GM12801 (cell line): ENCODE measurements around the gene ORC5.

ENCODE experiments used
- TF ChIP-seq, protein P1 (sequence below): IDR thresholded peaks from one replicate; pipeline ENCODE4 v1.5.1; 2011; ENCODE audit warnings: control low read depth; ENCODE audit not compliant: insufficient read length; ENCODE audit errors: extremely low read depth

Gene ORC5

DNA sequence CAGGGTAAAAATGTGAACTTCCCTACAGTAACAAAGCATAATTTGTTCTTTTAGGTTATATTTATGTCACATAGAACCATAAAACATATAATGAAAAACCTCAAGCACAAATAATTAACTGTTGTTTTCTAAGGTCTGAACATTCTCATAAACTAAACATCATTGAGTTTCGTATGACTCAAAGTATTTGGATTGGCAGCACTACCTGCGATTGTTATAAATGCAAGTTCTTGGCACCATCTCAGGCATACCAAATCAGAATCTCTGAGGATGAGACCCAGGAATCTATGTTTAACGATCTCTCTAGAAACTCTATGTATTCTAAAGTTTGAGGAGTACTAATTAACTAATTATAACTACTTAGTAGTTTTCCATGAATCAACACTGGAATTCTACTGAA is 22.5 kb downstream of the ORC5 start:
- TF ChIP-seq, protein P1, sequence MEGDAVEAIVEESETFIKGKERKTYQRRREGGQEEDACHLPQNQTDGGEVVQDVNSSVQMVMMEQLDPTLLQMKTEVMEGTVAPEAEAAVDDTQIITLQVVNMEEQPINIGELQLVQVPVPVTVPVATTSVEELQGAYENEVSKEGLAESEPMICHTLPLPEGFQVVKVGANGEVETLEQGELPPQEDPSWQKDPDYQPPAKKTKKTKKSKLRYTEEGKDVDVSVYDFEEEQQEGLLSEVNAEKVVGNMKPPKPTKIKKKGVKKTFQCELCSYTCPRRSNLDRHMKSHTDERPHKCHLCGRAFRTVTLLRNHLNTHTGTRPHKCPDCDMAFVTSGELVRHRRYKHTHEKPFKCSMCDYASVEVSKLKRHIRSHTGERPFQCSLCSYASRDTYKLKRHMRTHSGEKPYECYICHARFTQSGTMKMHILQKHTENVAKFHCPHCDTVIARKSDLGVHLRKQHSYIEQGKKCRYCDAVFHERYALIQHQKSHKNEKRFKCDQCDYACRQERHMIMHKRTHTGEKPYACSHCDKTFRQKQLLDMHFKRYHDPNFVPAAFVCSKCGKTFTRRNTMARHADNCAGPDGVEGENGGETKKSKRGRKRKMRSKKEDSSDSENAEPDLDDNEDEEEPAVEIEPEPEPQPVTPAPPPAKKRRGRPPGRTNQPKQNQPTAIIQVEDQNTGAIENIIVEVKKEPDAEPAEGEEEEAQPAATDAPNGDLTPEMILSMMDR = no peak

DNA sequence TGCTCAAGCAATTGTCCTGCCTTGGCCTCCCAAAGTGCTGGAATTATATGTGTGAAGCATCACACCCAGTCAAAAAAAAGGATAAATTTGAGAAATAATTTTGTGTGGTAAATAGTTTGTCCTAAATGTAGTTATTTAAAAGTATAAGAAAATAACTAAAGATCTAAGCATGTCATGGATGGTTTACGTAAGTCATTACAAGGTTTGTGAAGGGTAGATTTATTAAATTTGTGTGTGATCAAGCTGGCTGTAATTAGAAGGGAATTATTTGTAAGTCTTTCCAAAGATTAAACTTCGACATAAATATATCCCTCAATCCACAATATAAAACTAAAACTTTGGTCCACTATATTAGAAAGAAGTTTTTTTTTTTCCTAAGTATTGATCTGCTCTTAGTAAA is 28.6 kb downstream of the ORC5 start:
- TF ChIP-seq, protein P1 = no peak

DNA sequence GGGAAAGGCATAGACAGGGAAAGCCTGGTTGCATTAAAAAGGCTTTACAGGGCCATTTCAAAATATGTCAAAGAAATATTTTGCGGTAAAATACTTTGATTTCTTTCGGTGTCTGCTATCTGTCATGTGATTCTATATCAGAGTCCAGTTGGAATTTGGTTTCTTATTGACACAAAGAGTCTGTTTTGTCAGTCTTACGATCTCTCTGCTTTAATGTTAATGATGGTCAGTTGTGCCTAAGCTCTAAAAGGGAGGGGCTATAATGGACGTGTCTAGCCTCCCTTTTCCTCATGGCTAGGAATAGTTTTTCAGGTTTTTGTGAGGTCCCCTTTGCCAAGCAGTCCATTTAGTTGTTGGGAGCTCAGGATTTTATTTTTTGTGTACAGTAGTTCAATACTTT is 31.5 kb downstream of the ORC5 start:
- TF ChIP-seq, protein P1 = no peak

DNA sequence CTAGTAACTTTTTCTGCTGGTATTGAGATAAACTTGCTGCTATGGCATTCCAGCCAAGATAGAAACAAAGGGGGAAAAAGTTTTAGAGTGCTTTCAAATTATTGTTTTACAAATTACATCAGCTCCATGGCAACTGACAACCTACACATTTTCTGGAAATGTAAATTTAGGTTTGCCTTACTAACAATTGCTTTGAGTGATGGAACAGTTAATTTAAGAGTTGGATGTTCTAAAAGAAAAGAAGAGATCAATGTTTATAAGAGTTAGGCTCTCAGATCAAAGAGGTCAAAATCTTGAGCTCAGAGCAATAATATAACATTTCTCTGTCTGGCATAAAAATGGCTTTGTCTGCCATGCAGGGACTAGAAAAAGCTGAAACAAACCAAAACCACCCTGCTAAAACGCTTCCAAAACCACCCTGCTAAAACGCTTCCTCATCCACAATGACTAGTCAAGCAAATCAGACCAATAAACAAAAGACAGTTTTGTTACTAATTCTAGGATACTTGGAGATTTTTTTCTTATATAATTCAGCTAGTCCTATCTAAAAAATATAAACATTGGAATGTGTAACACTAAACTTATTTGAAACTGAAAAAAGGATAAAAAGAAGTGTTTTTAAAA is 32.3 kb downstream of the ORC5 start:
- TF ChIP-seq, protein P1 = no peak

DNA sequence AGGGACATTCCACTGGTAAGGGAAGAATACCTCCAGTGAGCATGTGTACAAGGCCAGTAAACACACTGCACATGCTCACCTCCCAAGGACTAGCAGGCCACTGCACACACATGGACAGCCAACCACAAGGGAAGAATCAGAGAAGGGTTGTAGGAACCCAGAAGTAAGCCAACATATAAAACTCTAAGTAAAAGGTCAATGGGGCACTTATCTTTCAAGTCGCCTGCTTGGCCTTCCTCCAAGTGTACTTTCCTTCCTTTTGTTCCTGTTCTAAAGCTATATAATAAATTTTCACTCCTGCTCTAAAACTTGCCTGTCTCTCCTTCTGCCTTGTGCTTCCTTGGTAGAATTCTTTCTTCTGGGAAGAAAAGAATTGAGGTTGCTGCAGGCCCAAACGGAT is 33.0 kb downstream of the ORC5 start:
- TF ChIP-seq, protein P1 = no peak

DNA sequence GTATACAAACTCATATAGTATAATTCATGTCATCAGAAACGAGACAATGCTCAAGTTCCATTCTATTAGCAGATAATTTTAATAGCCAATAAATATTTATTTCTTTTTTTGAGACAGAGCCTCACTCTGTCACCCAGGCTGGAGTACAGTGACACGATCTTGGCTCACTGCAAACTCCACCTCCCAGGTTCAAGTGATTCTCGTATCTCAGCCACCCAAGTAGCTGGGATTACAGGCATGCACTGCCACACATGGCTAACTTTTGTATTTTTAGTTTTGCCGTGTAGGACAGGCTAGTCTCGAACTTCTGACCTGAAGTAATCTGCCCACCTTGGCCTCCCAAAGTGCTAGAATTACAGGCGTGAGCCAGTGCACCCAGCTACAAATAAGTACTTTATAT is 45.7 kb downstream of the ORC5 start:
- TF ChIP-seq, protein P1 = no peak

DNA sequence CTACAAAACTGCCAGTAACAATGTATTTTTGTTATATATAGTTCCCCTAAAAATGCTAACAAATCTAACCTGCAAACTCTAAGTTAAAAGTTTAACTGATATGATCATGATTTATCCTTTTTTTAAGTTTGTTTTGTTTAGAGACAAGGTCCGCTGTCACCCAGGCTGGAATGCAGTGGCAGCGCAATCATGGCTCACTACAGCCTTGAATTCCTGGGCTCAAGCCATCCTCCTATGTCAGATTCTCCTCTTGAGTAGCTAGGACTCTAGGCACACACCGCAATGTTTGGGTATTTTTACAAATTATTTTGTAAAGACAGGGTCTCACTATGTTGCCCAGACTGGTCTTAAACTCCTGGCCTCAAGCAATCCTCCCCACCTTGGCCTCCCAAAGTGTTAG is 46.6 kb downstream of the ORC5 start:
- TF ChIP-seq, protein P1 = no peak
